Esophagus (tissue), 2 donors: ENCODE measurements around the gene SOBP. TPM values are rescaled to one million over a fixed set of nuclear protein-coding genes. Genes with fewer than 3 reads are reported as not detected.

Experiments used
- H3K27ac ChIP-seq, 2 donors: one replicate each; pipeline ENCODE4 v1.5.1; 2013; ENCODE audit warnings: low read depth in 2 of 2, mild to moderate bottlenecking in 2 of 2, inconsistent platforms in 1 of 2, low read length in 1 of 2, moderate library complexity in 1 of 2
- H3K27me3 ChIP-seq, 2 donors: one replicate each; pipeline ENCODE4 v1.6.1; 2013; ENCODE audit warnings: low read length in 2 of 2, control low read depth in 1 of 2, mild to moderate bottlenecking in 1 of 2; ENCODE audit not compliant: insufficient read depth in 2 of 2, control insufficient read depth in 1 of 2
- H3K36me3 ChIP-seq, 2 donors: one replicate each; pipeline ENCODE4 v1.6.1; 2013; ENCODE audit warnings: low read length in 1 of 2; ENCODE audit not compliant: control insufficient read depth in 2 of 2, insufficient read depth in 2 of 2
- H3K4me1 ChIP-seq, 2 donors: one replicate each; pipeline ENCODE4 v1.6.1; 2013; ENCODE audit warnings: low read length in 1 of 2; ENCODE audit not compliant: control insufficient read depth in 2 of 2, insufficient read depth in 2 of 2
- H3K4me3 ChIP-seq, 2 donors: one replicate each; pipeline ENCODE4 v1.5.1; 2013; ENCODE audit warnings: low read length in 2 of 2, mild to moderate bottlenecking in 2 of 2, low read depth in 1 of 2, moderate library complexity in 1 of 2
- H3K9me3 ChIP-seq, 2 donors: one replicate each; pipeline ENCODE4 v1.6.1; 2013; ENCODE audit warnings: mild to moderate bottlenecking in 2 of 2, low read depth in 1 of 2, low read length in 1 of 2, moderate library complexity in 1 of 2; ENCODE audit not compliant: control insufficient read depth in 2 of 2, insufficient read depth in 1 of 2
- WGBS, 2 donors: extraction: QIAGEN DNeasy Blood & Tissue Kit; methylation state at CpG; one replicate each; pipeline ENCODE4 v1.1.7; 2013; 5-methylcytosine and 5-hydroxymethylcytosine counted together
- polyA plus RNA-seq, 2 donors: library from polyadenylated mRNA; stranded (reverse); fragments of 200-250 nt; gene quantifications; one replicate each; pipeline ENCODE4 v1.2.3, GENCODE V29; 2013
- donor health status: healthy with polysubstance abuse.
- donor health status: Bipolar disorder and iron deficiency.

The SOBP gene
- polyA plus RNA-seq, 2 donors: 0.59 to 0.84 TPM

DNA sequence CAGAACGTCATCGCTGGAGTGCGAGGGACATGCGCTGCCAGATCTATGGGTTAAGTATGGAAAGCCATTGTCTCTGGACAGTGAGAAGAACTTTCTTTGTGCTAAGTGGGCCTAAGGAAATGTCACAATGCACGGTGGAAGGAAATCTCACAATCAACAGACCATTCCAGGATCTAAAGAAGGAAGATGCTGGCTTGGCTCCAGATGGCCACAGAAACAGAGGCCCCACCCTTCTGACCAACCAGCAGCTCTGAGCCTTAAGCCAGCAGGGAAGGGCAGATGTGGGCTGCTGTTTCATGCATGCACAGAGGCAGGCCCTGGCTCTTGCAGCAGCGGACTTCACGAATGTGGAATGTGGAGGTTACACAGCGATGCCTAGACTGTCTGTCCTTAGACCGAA lies 156.3 kb downstream of the SOBP start:
- Histone ChIP-seq H3K27me3 (no peaks in the 10 kb centered on the region), H3K36me3 (no peaks in the 10 kb centered on the region), H3K9me3 (no peaks in the 10 kb centered on the region), H3K4me3 (no peak overlapping the region), H3K27ac (no peak overlapping the region), H3K4me1 (no peaks in the 10 kb centered on the region)
- 72 to 83% methylated on average over 9 of the region's 9 CpGs for WGBS, 2 donors

DNA sequence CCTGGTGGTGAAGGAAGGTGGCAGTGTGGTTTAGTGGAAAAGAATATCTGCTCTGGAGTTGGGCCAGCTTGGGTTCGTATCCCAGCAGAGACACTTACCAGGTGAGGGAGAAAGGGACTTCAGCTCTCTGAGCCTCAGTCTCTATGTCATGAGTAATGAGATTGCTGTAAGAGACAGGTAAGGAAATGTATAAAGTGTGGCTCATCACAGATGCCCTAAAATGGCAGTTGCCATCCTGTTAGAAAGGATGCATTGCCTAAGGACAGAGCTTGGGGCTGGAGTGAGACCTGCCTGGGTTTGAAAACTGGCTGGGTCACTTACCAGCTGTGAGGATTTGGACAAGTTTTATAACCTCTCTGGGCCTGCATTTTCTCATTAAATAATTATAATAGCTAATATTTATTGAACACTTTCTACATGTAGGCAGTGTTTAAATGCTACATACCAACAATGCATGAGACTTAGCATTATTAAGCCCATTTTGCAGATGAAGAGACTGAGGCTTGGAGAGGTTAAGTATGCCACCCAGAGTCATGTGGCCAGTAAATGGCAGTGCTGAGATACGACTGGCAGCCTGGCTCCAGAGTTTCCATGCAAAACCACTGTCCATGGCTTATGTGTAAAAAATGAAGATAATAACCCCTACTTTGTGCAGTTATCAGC lies 157.0 kb downstream of the SOBP start:
- WGBS, 2 donors: 88 to 89% methylated on average over 2 of the region's 2 CpGs
- H3K27ac ChIP-seq: no peak overlapping the region

DNA sequence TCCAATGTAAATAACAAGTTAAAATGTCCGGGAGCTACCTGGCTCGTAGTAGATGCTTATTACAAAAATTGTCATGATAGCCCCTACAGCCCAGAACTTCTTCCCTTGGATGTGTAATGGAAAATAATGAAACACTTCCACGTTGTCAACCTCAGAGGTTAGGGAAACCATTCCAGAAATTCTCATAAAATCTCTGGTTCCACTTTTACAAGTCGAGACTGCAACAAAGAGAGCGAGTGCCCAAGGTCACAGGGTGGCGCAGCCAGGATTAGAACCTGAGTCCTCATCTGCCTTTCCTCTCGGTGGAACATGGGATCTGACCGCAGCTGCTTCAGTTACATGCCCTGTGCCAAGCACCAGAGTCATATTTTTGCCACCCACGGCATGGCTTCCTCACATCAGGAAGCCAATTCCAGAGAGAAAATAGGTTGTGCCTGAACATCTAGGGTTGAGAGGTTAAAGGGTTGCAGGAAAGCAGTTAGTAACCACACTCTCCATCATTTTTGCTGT lies 157.6 kb downstream of the SOBP start:
- Histone ChIP-seq H3K36me3 (no peaks in the 10 kb centered on the region), H3K4me3 (no peak overlapping the region), H3K27me3 (no peaks in the 10 kb centered on the region), H3K9me3 (no peaks in the 10 kb centered on the region), H3K4me1 (no peaks in the 10 kb centered on the region), H3K27ac (no peak overlapping the region)
- WGBS, 2 donors: 88 to 90% methylated on average over 9 of the region's 9 CpGs

More for the DNA sequence above, 157.0 kb downstream of the SOBP start:
- Histone ChIP-seq H3K9me3 (no peaks in the 10 kb centered on the region), H3K36me3 (no peaks in the 10 kb centered on the region), H3K4me3 (no peak overlapping the region), H3K4me1 (no peaks in the 10 kb centered on the region), H3K27me3 (no peaks in the 10 kb centered on the region)

DNA sequence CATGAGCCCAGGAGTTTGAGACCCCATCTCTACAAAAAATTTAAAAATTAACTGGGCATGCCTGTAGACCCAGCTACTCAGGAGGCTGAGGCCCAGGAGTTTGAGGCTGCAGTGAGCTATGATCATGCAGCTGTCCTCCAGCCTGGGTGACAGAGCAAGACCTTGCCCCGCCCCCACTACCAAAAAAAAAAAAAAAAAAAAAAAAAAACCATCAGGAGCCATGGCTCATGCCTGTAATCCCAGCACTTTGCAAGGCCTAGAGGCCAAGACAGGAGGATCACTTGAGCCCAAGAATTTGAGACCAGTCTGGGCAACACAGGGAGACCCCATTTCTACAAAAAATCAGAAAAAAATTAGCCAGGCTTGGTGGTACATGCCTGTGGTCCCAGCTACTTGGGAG lies 159.1 kb downstream of the SOBP start:
- Histone ChIP-seq H3K27ac (no peak overlapping the region), H3K4me3 (no peak overlapping the region), H3K4me1 (no peaks in the 10 kb centered on the region), H3K36me3 (no peaks in the 10 kb centered on the region), H3K9me3 (no peaks in the 10 kb centered on the region), H3K27me3 (no peaks in the 10 kb centered on the region)
- 89 to 91% methylated on average over 1 of the region's 1 CpG for WGBS, 2 donors

- Histone ChIP-seq H3K9me3 (no peaks in the 10 kb centered on the region), H3K36me3 (no peaks in the 10 kb centered on the region)
- WGBS, 2 donors: 62 to 74% methylated on average over 2 of the region's 2 CpGs
Measured at GRCh38 chr6:107652526-107653182, 162.7 kb downstream of the SOBP start.

DNA sequence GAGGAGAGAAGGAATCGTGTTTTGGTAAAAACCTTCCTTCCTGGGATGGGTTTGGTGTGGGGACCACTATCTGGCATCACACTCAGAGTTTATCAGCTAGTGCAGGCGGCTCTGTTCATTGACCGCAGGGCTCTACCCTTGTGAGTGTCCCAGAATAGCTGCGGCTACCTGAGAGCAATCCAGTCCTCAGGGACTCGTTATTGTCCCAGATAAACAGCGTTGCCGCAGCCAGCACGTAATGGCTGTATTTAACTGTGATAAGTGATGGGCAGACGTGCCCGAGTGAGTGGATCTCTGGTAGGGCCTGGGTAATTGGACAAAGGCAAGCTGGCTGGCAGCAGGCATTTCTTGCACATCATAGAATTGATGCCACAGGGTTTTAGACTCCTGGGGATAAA lies 163.3 kb downstream of the SOBP start:
- Histone ChIP-seq H3K4me1 (no peaks in the 10 kb centered on the region), H3K4me3 (no peak overlapping the region), H3K36me3 (no peaks in the 10 kb centered on the region), H3K27ac (no peak overlapping the region), H3K9me3 (no peaks in the 10 kb centered on the region), H3K27me3 (no peaks in the 10 kb centered on the region)
- 91 to 93% methylated on average over 10 of the region's 10 CpGs for WGBS, 2 donors

More at GRCh38 chr6:107652526-107653182, 162.7 kb downstream of the SOBP start:
- H3K27ac ChIP-seq: no peak overlapping the region
- no peak overlapping the region for H3K4me3 ChIP-seq
- H3K4me1 ChIP-seq: no peaks in the 10 kb centered on the region
- no peaks in the 10 kb centered on the region for H3K27me3 ChIP-seq

GRCh38 chr6:107653861-107654394 lies 164.0 kb downstream of the SOBP start:
- Histone ChIP-seq H3K27me3 (no peaks in the 10 kb centered on the region), H3K36me3 (no peaks in the 10 kb centered on the region), H3K27ac (no peak overlapping the region), H3K4me1 (no peaks in the 10 kb centered on the region), H3K4me3 (no peak overlapping the region), H3K9me3 (no peaks in the 10 kb centered on the region)
- 91 to 95% methylated on average over 3 of the region's 3 CpGs for WGBS, 2 donors

- H3K36me3 ChIP-seq: no peaks in the 10 kb centered on the region
- H3K4me3 ChIP-seq: no peak overlapping the region
- no peaks in the 10 kb centered on the region for H3K9me3 ChIP-seq
- H3K27ac ChIP-seq: no peak overlapping the region
- H3K27me3 ChIP-seq: no peaks in the 10 kb centered on the region
- 76 to 83% methylated on average over 4 of the region's 4 CpGs for WGBS, 2 donors
- H3K4me1 ChIP-seq: no peaks in the 10 kb centered on the region
Measured at GRCh38 chr6:107654764-107655163, 164.8 kb downstream of the SOBP start.

DNA sequence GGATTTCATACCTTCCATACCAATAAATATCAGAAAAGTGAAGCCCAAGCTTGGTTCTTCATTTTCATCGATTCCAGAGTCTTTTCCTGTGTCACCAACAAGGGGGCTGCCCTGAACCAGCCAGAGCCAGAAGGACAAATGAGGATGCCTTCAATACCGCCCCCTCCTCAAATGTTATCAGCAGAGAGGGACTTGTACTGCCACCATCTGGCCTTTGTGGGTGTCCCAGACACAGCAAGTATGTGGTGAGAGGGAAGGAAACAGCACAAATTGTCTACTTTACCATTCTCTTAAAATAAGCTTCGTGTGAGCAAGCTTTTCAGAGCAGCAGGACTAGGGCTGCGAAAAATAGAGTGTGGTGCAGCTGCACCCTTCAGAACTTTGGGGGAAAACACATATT lies 165.3 kb downstream of the SOBP start:
- H3K27ac ChIP-seq: no peak overlapping the region

More for the DNA sequence above, 165.3 kb downstream of the SOBP start:
- 64 to 68% methylated on average over 4 of the region's 4 CpGs for WGBS, 2 donors
- H3K4me1 ChIP-seq: no peaks in the 10 kb centered on the region
- no peaks in the 10 kb centered on the region for H3K36me3 ChIP-seq
- no peaks in the 10 kb centered on the region for H3K27me3 ChIP-seq
- H3K4me3 ChIP-seq: no peak overlapping the region
- H3K9me3 ChIP-seq: no peaks in the 10 kb centered on the region
